ES-I3 (cell line): Measurements from ENCODE around the gene RAD51AP1.
"Not testable (repeated sequence)": the region's sequence is repeated elsewhere in the genome, so short reads cannot be mapped to it uniquely, and the experiment has no call there.

Experiments used
- H3K36me3 ChIP-seq: 2 replicates; pipeline ENCODE4 v1.6.1; 2013; ENCODE audit warnings: mild to moderate bottlenecking, low read length, control low read depth, moderate library complexity; ENCODE audit not compliant: insufficient read depth
- H3K4me1 ChIP-seq: 2 replicates; pipeline ENCODE4 v1.6.1; 2013; ENCODE audit warnings: mild to moderate bottlenecking, control low read depth, low read length; ENCODE audit not compliant: insufficient read depth
- H3K9ac ChIP-seq: 2 replicates; pipeline ENCODE4 v1.6.1; 2013; ENCODE audit warnings: low read depth, mild to moderate bottlenecking, low read length, moderate library complexity
- H3K9me3 ChIP-seq: 2 replicates; pipeline ENCODE4 v1.6.1; 2013; ENCODE audit warnings: mild to moderate bottlenecking, low read length, moderate library complexity; ENCODE audit not compliant: control insufficient read depth, insufficient read depth

Gene RAD51AP1, protein sequence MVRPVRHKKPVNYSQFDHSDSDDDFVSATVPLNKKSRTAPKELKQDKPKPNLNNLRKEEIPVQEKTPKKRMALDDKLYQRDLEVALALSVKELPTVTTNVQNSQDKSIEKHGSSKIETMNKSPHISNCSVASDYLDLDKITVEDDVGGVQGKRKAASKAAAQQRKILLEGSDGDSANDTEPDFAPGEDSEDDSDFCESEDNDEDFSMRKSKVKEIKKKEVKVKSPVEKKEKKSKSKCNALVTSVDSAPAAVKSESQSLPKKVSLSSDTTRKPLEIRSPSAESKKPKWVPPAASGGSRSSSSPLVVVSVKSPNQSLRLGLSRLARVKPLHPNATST

DNA sequence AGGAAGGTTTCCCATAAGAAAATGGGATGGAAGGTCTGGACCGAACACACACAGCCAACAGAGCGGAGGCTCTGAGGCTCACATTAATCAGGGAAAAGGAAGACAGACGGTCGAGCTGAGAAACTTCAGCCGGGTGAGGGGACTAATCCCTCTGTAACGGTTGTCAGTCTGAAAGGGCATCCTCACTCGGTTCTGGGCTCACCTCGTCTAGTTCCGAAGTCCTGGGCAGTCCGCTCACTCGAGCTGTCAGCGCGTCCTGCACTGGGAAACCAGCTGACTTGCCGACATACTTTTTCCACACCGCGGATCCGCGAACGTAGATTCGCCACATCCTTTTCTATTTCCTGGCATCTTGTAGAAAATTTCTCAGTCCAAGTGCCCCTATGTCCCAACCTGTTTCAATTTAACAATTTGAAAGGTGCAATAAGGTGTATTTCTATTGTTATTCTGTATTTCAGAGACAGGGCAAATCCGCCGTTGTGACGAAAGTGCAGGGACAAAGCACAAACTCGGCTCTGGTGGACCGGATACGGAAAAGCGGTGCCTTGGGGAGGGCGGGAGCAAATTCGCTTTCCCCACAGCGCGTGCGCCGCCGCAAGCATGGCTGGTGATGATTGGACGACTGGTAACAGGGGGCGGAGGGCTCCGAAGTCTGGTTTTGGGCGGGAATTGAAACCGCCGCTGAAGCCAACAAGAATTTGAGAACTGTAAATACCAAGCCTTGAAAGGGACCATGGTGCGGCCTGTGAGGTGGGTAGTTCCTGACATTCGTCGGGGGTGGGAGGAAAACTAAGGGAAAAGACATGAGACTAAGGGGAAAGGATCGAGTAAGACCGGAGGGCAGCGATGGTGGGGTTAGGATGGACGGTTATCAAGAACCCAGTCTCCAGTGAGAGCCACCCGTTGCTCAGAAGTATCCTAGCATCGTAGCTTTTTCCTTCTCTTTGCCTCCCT, at the start of gene RAD51AP1:
Gene RAD51AP1 (plus strand): TSS at position 684 of the 954 bp plus-strand sequence. CDS start 50 bp downstream, at position 734.
- H3K9me3 ChIP-seq, result no peaks in the 10 kb centered on the region
- no peaks in the 10 kb centered on the region; the same call in 1 of the 2 replicates for H3K36me3 ChIP-seq
- H3K9ac ChIP-seq, result peak within 1 kb of the TSS; percentile 73
- H3K4me1 ChIP-seq, result peaks cover 5% of the 10 kb centered on the region

DNA sequence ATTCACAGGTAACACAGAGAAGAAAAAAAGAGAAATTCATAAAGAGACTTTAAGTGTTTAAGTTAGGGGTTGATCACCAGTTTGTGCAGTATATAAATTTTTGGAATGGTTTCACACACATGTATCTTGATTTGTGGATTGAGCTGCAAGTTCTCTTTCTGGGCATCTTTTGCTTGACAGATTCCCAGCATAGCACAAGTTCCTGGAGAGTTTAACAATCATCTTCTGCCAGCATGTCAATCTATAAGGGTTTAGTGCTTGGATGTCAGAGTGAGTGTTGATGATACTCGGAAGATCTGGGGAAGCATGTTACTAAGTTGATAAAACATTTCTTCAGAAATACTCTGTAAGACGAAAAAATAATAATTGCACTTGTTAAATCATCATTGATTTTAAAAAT, 49.1 kb upstream of the RAD51AP1 start:
- Histone ChIP-seq H3K9me3 (no peaks in the 10 kb centered on the region), H3K36me3 (peaks cover 8% of the 10 kb centered on the region; the same call in 1 of the 2 replicates), H3K4me1 (peaks cover 14% of the 10 kb centered on the region), H3K9ac (no peak overlapping the region)

DNA sequence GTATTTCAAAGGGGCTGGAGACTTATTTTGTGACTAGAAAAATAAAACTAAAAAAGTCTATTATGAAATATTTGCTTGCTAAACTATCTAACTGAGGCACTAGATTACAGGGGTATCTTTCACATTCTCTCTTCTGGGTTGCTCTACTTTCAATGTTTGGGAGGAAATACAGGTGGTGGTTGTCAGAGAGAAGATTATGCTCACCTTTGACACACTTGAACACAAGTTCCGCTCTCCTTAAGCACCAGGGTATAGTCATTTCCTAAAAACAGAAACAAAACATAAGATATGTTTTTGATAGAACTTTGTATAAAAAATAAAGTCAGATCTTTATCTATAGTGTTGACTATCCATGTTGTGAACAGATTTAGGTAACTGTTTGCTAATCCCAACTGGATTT, 47.7 kb upstream of the RAD51AP1 start:
- Histone ChIP-seq H3K36me3 (peaks cover 8% of the 10 kb centered on the region; the same call in 1 of the 2 replicates), H3K9me3 (no peaks in the 10 kb centered on the region), H3K4me1 (peaks cover 14% of the 10 kb centered on the region), H3K9ac (no peak overlapping the region)

DNA sequence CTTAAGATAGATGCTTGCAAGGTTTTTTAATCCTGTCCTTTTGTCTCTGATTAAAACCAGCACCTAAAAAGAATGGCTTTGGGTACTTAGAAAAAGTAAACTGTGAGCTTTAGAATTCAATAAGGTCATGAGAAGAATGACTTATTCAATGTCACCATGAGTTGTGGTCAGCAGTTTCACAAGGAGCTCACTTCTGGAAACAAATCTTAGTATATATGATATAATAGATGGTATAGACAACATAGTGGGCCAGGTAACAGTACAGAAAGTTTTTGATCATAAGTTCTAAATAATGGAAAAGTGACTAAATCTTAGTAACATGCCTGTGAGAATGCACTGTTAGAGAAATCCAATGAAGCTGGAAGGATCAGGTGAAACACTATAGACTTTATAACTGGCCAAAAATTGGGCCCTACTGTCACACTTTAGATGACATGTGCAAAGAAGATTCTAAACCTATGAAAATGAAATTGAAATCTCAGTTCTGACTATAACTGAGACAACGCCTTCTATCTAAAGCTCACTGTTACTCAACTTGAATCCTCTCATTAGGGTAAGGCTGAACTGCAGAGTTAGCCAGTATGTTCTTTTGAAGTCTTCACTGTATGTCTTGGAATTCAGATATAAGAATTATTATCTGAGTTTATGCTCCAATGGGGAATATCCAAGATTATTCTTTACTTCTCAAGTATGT, 42.4 kb upstream of the RAD51AP1 start:
- Histone ChIP-seq H3K4me1 (no peaks in the 10 kb centered on the region), H3K36me3 (peaks cover 14% of the 10 kb centered on the region)

DNA sequence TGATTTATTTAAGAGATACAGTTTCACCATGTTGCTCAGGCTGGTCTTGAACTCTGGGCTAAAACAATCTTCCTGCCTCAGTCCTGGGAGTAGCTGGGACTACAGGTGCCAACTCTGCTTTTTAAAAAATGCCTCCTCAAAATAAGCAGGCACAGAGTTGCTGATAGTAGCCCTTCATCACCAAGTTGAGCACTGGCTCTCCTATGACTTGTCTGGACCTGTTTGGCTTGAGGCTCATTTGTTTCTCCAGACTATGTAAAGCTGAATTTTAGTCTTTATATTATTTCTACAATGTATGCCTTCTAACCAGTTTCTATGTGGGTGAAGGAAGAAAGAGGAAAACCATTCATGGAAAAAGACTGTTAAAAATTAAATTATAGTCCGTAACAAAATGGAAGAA, 39.5 kb upstream of the RAD51AP1 start:
- H3K9ac ChIP-seq, result no peak overlapping the region
- no peaks in the 10 kb centered on the region for H3K4me1 ChIP-seq
- no peaks in the 10 kb centered on the region for H3K9me3 ChIP-seq
- peaks cover 16% of the 10 kb centered on the region for H3K36me3 ChIP-seq

More for the DNA sequence above, 42.4 kb upstream of the RAD51AP1 start:
- Histone ChIP-seq H3K9ac (no peak overlapping the region), H3K9me3 (no peaks in the 10 kb centered on the region)

DNA sequence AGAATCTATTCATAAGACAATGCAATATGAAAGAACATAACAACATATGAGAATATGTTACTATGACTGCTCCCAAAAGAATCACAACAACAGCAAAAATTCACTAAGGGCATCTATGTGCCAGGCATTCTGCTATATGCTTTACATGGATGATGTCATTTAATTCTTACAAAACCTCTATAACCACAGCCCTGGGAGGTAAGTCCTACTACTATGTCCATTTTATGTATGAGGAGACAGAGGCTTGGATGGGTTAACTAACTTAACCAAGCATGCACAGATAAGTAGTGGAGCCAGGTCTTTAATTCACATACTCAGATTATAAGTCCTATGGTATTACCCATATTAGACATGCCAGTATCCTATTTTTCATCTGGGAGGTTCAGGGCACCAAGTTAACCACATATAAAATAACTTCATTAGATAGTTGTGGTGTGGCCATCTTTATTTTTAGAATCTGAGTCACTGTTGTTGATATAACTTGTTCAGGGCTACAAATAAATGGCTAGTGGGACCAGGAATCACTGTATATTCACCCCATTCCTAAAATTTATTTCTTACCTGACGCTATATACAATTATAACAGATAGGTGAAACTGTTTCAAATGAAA, 33.2 kb upstream of the RAD51AP1 start:
- 0 out of 2 replicates have a peak, but pooled peaks cover 2% of the 10 kb centered on the region for H3K36me3 ChIP-seq
- H3K9ac ChIP-seq, result no peak overlapping the region
- H3K9me3 ChIP-seq, result no peaks in the 10 kb centered on the region
- peaks cover 6% of the 10 kb centered on the region; the same call in 1 of the 2 replicates for H3K4me1 ChIP-seq

DNA sequence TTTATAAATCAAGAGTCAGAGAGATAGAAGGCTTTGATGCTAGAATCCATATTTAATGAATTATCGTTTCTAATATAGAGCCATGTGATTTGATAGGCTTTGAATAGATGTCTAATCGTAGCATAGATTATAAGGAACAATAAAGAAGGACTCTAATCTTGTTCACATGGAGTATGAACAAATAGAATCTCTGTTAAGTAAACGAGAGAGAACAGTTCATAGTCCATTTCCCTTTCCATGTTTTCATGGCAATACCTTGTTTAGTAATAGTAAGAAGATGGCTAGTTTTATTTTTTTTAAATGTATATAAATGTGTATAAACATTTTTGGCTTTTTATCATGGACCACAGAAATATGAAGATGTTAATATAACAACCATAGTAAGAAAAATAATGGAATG, 32.3 kb upstream of the RAD51AP1 start:
- no peaks in the 10 kb centered on the region for H3K9me3 ChIP-seq
- 0 out of 2 replicates have a peak, but pooled peaks cover 2% of the 10 kb centered on the region for H3K36me3 ChIP-seq
- H3K4me1 ChIP-seq, result peaks cover 6% of the 10 kb centered on the region; the same call in 1 of the 2 replicates
- H3K9ac ChIP-seq, result no peak overlapping the region

DNA sequence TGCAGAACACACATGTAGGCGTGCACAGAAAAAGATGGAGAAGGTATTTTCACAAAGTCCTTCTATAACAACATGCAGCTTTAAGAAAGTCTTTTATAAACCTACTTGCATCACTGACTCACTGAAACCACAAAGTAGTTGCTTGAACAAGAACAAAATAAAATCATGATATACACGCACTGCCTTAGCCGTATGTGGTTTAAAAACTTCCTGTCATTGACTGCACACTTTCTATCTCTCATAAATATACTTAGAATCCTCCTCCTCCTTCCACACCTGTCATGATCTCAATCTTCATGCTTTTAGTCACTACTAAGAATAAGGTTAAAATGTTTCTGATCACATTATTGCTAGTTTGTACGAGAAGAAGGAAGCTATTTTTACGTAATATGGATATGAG, 31.8 kb upstream of the RAD51AP1 start:
- no peak overlapping the region for H3K9ac ChIP-seq
- H3K36me3 ChIP-seq, result no peaks in the 10 kb centered on the region
- H3K9me3 ChIP-seq, result no peaks in the 10 kb centered on the region

DNA sequence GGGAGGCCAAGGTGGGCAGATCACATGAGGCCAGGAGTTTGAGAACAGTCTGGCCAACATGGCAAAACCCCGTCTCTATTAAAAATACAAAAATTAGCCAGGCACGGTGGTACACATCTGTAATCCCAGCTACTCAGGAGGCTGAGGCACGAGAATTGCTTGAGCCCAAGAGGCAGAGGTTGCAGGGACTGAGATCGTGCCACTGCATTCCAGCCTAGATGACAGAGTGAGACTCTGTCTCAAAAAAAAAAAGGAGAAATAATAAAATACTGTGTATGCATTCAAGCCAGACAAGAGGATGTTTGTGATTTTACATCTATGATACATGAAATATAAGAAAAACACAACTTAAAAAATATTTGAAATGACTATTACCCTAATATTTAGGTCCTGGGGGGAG, 30.2 kb upstream of the RAD51AP1 start:
- not testable (repeated sequence) for H3K36me3 ChIP-seq, H3K9me3 ChIP-seq, H3K4me1 ChIP-seq
- H3K9ac ChIP-seq, result peak overlapping the region; percentile 39

More for the DNA sequence above, 31.8 kb upstream of the RAD51AP1 start:
- peaks cover 6% of the 10 kb centered on the region; the same call in 1 of the 2 replicates for H3K4me1 ChIP-seq

DNA sequence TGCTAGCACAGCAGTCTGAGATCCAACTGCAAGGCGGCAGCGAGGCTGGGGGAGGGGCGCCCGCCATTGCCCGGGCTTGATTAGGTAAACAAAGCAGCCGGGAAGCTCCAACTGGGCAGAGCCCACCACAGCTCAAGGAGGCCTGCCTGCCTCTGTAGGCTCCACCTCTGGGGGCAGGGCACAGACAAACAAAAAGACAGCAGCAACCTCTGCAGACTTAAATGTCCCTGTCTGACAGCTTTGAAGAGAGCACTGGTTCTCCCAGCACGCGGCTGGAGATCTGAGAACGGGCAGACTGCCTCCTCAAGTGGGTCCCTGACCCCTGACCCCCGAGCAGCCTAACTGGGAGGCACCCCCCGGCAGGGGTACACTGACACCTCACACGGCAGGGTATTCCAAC, 29.4 kb upstream of the RAD51AP1 start:
- not testable (repeated sequence) for H3K36me3 ChIP-seq, H3K4me1 ChIP-seq, H3K9me3 ChIP-seq
- 0 out of 2 replicates have a peak overlapping the region, but pooled peaks have one; percentile 20 for H3K9ac ChIP-seq

DNA sequence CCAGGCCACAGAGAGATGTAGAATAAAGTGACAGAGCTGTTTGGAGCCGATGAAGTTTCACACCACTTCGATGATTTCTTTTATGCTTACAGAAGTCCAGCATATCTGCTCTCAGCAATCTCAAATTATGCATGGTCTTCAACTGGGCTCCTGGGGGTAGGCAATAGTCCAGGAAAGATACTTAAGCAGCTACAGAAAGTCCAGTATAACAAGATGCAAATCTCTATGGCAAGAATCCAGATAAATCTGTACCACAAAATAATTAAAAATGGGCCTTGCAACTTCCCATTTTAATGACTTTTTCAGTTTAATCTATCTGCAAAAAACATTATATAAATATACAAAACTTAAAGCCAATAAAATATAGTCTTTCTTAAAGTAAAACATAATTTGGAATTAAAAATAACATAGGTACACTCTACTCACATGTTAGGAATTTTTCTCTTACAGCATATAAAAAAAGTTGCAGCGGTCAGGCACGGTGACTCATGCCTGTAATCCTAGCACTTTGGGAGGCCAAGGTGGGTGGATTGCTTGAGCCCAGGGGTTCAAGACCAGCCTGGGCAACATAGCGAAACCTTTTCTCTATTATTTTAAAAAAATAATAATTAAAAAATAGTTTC, 20.5 kb upstream of the RAD51AP1 start:
- Histone ChIP-seq H3K4me1 (no peaks in the 10 kb centered on the region), H3K9ac (no peak overlapping the region), H3K36me3 (no peaks in the 10 kb centered on the region; the same call in 1 of the 2 replicates), H3K9me3 (no peaks in the 10 kb centered on the region)

DNA sequence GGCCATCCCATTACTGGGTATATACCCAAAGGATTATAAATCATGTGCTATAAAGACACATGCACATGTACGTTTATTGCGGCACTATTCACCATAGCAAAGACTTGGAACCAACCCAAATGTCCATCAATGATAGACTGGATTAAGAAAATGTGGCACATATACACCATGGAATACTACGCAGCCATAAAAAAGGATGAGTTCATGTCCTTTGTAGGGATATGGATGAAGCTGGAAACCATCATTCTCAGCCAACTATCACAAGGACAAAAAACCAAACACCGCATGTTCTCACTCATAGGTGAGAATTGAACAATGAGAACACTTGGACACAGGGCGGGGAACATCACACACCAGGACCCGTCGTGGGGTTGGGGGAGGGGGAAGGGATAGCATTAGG, 15.2 kb upstream of the RAD51AP1 start:
- H3K9me3 ChIP-seq, H3K9ac ChIP-seq, H3K4me1 ChIP-seq, H3K36me3 ChIP-seq: not testable (repeated sequence)

DNA sequence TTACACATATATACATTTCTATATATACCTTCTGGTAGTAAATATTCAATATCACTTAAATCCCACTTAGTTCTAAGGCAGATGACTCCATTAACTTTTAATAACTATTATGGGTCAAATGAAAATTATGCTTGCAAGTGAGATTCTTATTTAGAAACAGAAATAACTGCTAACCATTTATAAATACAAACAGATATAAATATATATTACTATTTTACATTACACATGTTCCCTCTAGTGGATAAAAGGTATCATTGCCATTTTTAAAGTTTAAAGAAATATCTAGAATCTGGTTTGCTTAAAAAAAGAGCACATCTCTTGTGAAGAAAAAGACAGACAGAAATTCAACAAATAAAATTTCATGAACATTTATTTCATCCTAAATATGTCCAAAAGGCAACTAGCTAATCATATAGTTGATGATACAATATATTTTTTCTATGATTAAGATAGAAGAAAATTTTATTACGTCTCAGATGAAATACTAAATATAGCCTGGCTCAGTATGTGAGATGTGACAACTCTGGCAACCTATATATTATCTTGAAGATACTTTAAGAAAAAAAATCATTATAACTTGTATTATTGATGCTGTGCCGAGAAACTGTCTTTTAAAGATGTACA, 11.7 kb upstream of the RAD51AP1 start:
- no peaks in the 10 kb centered on the region for H3K36me3 ChIP-seq
- H3K9ac ChIP-seq, result no peak overlapping the region
- H3K4me1 ChIP-seq, result no peaks in the 10 kb centered on the region
- no peaks in the 10 kb centered on the region for H3K9me3 ChIP-seq
